ENCODE data around the gene PCLO.

DNA sequence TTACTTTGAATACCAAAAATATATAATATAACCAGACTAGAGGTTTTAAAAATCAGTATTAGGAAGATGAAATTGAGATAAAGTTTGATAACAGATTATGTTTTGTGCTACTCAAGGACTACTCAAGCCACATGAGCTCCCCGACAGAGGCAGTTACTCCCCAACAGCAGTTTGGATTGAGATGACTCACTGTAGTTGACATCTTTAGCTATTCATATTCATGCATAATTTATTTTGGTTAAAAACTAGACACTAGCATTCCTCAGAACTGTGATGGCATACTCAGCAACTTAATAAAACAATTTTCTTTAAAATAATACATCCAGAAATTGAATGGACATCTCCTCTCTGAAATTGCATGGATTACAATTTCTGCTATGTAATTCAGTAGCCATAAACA, 19.6 kb downstream of the PCLO start:
- no peak for TF ChIP-seq POLR2AphosphoS5 (IDR thresholded peaks at IDR 0.05)
- TF ChIP-seq, protein P1, sequence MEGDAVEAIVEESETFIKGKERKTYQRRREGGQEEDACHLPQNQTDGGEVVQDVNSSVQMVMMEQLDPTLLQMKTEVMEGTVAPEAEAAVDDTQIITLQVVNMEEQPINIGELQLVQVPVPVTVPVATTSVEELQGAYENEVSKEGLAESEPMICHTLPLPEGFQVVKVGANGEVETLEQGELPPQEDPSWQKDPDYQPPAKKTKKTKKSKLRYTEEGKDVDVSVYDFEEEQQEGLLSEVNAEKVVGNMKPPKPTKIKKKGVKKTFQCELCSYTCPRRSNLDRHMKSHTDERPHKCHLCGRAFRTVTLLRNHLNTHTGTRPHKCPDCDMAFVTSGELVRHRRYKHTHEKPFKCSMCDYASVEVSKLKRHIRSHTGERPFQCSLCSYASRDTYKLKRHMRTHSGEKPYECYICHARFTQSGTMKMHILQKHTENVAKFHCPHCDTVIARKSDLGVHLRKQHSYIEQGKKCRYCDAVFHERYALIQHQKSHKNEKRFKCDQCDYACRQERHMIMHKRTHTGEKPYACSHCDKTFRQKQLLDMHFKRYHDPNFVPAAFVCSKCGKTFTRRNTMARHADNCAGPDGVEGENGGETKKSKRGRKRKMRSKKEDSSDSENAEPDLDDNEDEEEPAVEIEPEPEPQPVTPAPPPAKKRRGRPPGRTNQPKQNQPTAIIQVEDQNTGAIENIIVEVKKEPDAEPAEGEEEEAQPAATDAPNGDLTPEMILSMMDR (IDR thresholded peaks at IDR 0.05), result no peak
